HG02852 (cell line): Measurements from ENCODE around the gene PPP1R1B.

Experiments
- ATAC-seq: cut with Tn5 transposase; IDR thresholded peaks from one replicate; pipeline ENCODE4 v1.9.1; 2021; ENCODE audit warnings: mild to moderate bottlenecking, moderate library complexity; ENCODE audit not compliant: unreplicated experiment

Gene PPP1R1B

DNA sequence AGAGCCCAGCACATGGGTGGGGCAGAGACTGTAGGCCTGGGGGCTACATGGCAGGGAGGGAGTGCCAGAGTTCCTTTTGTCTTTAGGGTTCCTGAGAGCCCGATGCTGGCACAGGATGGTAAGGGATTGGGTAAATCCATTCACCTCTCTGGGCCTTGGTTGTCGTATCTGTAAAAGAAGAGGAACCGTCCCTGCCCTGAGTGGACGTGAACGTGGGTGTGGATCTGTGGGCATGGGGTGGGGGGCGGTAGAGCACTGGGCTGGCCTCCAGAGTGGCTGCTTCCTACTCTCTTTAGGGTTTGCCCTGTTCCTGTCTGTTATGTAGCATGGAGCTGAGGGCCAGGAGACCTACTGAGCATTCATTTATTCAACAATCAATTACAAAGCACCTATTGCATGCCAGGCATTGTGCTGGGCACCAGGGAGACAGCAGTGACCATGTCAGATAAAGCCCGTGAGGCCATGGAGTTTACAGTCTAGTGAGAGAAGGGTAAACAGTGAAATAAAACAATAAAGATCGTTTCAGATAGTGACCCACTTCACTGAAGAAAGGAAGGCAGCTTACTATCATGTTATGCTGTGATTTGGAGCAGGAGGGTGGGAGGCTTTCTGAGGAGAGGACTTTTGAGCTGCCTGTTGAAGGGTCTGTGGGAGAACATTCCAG, 25.3 kb downstream of the PPP1R1B start:
- no peak for ATAC-seq

DNA sequence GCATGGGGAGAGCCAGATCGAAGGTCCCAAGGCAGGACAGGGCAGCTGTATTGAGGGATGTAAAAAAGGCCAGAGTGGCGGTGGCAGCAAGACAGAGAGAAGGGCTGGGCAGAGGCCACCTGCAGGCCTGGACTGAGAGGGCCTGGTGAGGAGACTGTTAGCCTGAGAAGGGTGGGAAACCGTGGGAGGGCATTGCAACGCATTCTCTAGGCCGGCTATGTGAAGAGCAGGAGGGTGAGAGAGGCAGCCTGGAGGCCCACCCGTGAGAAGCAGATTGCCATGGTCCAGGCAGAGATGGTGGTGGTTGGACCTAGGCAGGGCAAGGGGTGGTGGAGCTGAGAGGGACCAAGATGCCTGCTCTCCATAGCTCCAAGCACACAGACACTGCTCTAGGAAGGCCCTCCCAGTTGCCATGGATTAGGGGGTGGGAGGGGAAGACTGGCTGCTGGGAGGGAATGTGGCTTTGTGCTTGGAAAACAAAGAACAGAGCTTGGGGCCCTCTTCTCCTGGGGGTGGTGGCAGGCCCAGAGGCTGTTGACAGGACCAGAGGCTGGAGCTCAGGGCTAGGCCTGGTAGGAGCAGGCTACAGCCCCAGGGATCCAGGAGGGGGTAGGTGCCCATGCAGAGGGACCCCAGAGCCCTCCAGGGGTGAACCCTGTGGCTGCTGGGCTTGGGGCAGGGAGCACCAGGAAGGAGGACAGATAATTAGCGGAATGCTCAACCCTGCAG, 26.0 kb downstream of the PPP1R1B start:
- ATAC-seq = no peak

DNA sequence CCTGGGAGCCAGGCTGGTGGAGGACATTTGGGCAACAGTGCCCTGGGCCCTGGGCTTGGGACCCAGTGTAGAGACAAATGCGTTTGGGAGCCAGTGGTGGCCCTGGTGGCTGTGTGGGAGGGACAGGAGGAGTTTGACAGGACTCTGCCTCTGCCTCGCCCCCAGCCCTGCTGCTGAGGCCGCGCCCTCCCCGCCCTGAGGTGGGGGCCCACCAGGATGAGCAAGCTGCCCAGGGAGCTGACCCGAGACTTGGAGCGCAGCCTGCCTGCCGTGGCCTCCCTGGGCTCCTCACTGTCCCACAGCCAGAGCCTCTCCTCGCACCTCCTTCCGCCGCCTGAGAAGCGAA, 26.5 kb downstream of the PPP1R1B start:
- ATAC-seq = no peak

DNA sequence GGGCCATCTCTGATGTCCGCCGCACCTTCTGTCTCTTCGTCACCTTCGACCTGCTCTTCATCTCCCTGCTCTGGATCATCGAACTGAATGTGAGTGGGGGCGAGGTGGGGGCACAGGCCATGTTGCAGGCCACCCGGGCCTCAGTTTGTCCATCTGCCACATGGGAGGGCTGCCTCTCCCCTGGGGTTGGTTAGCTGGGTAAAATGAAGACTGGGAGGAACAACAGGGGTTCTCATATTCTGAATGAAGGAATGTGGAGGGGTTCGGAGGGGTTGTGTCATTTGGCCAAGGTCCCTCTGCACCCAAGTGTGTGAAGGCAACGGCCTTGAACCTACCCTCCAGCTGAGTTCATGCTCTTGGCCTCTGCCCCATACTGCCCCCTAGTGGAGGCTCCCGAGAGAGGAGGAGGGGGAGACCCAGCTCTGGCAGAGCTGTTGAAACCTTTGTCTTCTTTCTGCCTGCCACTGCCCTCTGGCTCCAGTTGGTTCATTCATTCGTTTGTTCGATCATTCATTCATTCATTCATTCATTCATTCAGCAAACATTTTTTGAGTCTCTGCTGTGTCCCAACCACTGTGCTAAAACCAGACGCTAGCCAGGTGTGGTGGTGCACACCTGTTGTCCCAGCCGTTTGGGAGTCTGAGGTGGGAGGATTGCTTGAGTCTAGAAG, 27.0 kb downstream of the PPP1R1B start:
- ATAC-seq = no peak

DNA sequence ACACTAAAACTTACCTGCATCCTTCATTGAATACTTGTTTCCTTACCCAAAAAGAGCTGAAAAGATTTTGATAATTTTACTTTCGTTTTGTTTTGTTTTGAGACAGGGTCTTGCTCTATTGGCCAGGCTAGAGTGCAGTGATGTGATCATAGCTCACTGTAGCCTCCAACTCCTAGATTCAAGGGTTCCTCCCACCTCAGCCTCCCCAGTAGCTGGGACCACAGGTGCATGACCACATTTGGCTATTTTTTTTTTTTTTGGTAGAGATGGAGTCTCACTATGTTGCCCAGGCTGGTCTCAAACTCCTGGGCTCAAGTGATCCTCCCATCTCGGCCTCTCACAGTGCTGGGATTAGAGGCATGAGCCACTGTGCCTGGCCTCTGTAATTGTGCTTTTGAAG, 28.4 kb downstream of the PPP1R1B start:
- no peak for ATAC-seq

DNA sequence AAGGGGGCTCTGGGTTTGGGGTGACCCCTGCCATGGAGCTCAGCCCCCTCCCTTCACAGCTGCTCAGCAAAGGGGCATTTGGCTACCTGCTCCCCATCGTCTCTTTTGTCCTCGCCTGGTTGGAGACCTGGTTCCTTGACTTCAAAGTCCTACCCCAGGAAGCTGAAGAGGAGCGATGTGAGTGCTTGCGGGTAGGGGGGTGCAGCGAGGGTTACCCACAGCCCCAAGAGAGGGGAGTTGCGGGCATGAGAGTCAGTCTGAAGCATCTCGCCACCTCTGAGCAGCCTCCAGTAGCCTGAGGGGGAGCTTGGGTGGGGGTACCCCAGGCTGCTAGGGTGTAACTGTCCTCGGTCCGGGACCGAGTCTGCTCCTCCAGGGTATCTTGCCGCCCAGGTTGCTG, 31.6 kb downstream of the PPP1R1B start:
- ATAC-seq = no peak

DNA sequence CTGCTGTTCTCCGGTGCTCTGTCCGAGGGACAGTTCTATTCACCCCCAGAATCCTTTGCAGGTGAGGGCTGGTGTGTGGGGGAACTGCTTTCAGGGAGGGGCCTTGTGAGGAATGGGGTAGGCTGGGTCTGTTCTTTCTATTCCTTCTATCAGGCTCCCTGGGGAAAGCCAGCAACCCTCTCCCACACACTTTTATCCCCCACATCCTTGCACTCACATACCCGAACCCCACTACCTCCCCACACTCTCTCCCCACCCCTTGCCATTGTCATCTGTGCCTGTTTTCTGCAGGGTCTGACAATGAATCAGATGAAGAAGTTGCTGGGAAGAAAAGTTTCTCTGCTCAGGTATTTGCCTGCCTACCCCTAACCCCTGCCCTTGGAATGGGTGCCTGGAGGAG, 32.0 kb downstream of the PPP1R1B start:
- no peak for ATAC-seq

DNA sequence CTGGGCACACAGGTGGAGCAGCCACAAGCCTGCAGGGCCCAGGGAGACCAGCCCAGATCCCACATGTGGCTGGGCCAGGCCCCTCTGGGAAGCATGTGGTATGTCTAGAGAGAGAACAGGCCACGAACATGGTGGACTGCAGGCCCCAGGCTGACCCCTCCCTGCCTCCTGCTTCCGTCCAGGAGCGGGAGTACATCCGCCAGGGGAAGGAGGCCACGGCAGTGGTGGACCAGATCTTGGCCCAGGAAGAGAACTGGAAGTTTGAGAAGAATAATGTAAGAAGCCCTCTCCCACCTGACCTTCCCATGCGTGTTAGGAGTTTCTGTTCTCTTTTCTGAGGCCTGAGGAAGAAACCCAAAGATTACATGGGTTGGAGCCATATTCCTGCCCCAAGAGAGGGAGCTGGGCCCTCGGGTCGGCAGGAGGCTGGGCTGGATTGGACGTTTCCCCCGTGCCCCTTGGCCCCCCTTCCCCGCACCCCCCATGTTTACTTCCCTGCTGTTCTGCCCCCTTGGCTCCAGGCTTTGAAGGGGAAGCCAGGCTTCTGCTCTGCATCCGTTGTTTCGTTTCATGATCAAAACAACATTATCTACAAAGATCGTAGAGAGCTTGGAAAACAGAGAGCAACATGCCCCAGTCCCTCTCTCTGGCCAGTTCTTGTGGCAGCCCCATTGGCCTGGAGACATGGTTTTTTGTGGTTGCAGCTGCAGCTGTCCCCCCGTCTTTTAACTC, 32.7 kb downstream of the PPP1R1B start:
- ATAC-seq = no peak

DNA sequence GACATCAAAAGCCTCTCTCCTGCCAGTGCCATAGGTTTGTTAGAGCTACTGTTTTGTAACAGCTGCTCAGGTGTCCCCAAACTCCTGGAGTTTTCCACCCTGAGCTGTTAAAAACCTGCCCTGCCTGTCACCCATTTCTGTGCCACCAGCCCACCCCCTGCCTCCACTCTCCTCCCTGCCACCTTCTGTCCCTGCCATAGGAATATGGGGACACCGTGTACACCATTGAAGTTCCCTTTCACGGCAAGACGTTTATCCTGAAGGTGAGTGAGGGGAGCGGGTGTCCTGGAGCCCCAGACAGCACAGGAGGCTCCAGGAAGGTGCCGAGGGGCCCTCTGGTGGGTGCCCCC, 33.2 kb downstream of the PPP1R1B start:
- ATAC-seq = no peak

DNA sequence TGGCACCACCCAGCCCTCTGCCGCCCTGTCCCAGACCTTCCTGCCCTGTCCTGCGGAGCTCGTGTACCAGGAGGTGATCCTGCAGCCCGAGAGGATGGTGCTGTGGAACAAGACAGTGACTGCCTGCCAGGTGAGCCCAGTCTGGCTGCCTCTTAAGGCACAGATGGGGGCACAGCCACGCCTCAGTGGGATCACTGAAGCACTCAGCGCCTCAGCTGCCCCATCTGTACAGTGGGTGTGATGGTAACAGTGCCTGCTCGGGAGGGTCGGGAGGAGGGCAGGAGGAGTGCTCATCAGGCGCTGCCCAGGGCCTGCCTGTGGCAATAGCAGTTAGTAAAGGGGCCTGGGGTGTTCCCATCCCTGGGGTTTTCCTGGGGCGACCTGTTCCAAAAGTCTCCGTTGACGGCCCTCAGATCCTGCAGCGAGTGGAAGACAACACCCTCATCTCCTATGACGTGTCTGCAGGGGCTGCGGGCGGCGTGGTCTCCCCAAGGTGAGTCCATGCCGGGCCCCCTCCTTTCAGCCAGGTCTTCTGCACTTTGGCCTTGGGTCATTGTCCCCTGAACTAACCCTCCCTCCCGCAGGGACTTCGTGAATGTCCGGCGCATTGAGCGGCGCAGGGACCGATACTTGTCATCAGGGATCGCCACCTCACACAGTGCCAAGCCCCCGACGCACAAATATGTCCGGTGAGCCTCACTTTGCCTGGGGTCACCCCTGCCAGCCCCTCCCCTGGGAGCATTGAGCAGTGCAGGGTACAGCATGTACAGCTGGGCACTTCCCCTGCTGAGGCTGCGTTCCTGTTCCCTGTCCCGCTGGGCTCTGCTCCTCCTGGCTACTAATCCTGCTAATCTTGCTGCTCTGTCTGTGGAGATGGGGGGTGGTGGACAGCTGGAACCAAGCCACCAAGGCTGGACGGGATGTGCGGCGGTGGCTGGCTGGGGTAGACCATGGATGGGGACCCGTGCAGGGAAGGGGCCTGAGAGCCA, 33.9 kb downstream of the PPP1R1B start:
- ATAC-seq = no peak

DNA sequence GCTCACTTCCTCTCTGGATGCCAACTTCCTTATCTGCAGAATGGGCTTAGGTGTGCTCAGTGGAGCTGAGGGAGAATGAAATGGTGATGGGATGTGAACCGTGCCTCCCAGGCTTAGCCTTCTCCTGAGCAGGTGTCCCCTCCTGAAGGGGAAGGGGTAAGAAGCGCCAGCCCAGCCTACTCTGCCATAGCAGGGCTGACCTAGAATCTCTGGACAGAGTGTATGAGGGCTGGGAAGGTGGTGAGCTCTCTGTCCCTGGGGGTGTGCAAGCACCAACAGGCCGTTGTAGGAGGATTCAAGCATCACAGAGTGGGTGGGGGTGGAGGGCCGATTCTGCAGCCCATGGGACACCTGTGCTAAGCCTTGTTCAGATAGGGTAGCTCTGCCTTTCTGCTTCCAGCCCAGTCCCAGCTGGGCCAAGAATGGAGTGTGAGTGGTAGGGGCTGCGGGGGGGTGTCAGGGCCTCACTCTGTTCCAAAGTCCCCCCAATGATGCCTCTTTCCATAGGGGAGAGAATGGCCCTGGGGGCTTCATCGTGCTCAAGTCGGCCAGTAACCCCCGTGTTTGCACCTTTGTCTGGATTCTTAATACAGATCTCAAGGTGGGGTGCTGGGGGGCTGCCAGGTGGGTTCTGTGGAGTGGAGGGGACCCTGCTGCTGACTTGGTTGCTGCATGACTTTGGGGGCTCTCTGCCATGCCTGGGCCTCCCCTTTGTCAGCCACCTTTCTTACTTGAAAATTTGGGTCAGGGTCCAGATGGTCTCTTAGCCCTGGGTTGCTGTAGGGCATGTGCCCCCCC, 35.2 kb downstream of the PPP1R1B start:
- no peak for ATAC-seq

DNA sequence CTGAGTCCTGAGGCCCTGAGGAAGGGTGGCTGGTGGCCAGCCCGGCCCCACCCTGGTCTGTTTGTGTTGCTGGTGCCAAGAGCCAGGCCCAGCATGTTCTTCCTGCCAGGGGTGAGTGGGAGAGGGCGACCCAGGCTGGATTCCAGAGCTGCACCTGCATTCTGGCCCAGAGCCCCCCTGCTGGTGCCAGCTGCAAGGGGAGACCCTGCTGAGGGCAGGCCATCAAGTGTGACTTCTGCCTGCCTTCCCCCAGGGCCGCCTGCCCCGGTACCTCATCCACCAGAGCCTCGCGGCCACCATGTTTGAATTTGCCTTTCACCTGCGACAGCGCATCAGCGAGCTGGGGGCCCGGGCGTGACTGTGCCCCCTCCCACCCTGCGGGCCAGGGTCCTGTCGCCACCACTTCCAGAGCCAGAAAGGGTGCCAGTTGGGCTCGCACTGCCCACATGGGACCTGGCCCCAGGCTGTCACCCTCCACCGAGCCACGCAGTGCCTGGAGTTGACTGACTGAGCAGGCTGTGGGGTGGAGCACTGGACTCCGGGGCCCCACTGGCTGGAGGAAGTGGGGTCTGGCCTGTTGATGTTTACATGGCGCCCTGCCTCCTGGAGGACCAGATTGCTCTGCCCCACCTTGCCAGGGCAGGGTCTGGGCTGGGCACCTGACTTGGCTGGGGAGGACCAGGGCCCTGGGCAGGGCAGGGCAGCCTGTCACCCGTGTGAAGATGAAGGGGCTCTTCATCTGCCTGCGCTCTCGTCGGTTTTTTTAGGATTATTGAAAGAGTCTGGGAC, 36.0 kb downstream of the PPP1R1B start:
- ATAC-seq = no peak

DNA sequence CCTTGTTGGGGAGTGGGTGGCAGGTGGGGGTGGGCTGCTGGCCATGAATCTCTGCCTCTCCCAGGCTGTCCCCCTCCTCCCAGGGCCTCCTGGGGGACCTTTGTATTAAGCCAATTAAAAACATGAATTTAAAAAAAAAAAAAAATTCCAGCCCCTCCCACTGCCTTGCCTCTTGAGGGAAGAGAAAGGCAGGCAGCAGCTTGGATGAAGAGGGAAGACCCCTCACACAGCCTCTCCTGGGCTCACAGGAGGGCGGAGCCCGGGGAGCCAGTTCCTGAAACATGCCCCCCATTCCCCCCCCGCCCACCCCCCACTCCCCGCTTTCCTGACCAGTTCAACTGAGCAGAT, 36.6 kb downstream of the PPP1R1B start:
- ATAC-seq = no peak

DNA sequence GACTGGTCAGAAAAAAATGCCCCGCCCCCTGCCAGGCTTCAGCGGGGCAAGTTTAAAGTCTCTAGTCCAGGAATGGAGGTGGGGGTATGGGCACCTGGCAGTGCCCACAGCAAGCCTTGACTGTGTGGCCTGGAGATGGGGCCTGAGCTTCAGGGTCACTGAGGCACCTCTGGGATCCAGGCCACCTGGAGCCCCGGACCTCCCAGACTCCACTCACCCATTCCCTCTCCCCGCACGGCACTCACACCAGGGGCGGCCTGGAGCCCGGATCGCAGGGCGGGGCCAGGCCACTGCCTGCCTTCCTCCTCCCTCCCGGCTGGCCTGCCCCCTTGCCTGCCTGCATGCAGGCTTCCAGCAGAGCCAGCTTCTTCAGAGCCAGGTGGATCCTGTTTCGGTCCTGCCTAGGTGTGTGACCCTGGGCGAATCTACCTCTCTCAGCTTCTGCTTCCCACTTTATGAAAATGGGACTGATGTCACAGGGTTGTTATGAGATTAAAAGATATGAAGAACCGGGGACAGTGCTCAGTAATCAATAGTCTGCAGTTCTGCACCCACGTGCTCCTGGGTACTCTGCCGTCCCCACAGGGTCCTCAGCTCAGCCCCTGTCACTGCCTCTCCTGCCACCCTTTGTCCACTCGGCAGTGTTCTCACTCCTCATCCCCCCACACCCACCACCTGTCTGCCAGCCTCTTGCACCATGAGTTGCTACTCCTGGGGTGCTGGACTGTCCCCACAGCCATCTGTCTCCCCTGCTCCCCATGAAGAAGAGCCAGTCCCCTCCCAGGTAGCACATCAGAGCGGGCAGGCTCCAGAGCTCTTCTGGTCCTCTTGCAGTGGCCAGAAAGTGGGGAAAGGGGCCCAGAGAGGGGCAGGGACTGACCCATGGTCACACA, 37.2 kb downstream of the PPP1R1B start:
- no peak for ATAC-seq

DNA sequence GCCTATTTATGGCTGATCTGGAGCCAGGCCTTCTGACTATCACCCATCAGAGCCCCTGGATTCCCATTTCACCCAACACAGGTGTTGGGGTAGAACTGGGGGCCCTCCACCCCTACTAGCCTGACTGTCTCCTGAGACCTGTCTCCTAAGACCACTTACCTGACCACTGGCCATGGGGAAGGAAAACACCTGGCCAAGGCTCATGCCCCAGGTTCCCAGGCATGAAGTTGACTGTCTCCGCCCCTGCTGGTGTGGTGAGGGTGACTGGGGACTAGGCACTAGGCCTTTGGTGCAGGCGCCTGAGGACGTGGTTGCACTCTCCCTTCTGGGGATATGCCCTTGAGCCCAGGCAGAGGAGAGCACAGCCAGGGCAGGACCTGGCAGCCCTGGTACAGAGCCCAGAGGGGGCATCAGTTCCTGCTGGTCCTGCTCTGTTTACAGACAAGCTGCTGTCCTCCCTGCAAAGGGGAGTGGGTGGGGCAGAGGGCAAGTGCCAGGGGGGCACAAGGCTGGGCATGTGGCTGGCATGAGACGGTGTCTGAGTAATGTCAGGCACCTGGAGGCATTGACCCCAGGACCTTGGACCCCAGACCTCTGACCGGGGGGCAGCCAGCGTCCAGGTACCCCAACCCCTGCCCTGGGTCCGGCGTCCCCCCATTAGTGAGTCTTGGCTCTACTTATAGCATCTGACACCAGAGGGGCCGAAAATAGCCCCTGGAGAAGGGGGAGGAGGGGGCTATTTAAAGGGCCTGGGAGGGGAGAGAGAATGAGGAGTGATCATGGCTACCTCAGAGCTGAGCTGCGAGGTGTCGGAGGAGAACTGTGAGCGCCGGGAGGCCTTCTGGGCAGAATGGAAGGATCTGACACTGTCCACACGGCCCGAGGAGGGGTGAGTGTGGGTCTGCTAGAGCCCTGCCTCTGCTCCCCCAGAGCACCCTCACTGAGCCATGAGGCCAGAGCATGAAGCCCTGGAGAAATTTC, 38.1 kb downstream of the PPP1R1B start, which contains the start of gene TCAP:
Gene TCAP, plus strand, starts transcription at position 769 of the 981 bp plus-strand sequence. Its CDS starts 11 bp downstream, at position 780.
- no peak for ATAC-seq

DNA sequence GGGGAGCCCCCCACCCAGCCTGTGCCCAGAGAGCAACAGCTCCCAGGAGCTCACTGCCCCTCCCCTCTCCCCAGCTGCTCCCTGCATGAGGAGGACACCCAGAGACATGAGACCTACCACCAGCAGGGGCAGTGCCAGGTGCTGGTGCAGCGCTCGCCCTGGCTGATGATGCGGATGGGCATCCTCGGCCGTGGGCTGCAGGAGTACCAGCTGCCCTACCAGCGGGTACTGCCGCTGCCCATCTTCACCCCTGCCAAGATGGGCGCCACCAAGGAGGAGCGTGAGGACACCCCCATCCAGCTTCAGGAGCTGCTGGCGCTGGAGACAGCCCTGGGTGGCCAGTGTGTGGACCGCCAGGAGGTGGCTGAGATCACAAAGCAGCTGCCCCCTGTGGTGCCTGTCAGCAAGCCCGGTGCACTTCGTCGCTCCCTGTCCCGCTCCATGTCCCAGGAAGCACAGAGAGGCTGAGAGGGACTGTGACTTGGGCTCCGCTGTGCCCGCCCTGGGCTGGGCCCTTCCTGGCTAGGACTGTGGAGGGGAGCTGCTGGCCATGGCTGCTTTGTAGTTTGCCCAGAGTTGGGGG, 39.0 kb downstream of the PPP1R1B start:
- ATAC-seq = no peak
